HG02642 (cell line): ENCODE data around the gene PC.
"Not testable (repeated sequence)": the region's sequence is repeated elsewhere in the genome, so short reads cannot be mapped to it uniquely, and the experiment has no call there.

Experiments used
- ATAC-seq: cut with Tn5 transposase; IDR thresholded peaks from one replicate; pipeline ENCODE4 v1.9.1; 2021; ENCODE audit warnings: mild to moderate bottlenecking; ENCODE audit not compliant: unreplicated experiment, poor library complexity

The PC gene

GRCh38 chr11:66979336-66979980 lies 21.3 kb upstream of the PC start:
- ATAC-seq = no peak

DNA sequence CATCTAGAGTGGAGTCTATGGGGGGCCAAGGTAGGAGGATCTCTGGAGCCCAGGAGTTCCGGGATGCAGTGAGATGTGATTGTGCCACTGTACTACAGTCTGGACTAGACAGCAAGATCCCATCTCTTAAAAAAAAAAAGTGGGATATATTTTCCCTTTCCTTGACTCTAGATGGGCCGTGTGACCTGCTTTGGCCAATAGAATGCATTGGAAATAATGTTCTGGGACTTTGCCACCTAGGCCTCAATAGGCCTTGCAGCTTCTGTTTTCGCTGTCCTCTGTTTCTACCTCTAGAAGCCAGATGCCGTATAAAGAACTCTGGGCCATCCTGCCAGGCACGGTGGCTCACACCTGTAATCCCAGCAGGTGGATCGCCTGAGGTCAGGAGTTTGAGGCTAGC lies 20.5 kb upstream of the PC start:
- ATAC-seq = no peak

DNA sequence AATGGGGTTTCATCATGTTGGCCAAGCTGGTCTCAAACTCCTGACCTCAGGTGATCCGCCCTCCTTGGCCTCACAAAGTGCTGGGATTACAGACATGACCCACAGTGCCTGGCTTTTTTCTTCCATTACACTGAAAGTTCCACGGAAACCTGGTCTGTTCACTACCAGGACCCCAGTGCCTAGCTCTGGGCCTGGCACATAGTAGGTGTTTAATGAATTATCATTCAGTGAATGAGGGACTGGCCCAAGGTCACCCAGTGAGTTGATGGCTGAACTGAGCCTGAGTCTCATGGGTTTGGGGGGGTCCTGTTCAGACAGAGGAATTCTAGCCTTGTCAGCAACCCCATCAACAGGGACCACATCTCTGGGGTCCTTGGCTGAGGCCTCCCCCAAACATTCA lies 20.0 kb upstream of the PC start:
- ATAC-seq = no peak

GRCh38 chr11:66976925-66977324 lies 18.7 kb upstream of the PC start:
- ATAC-seq = no peak

GRCh38 chr11:66976028-66976467 lies 17.9 kb upstream of the PC start:
- ATAC-seq = no peak

- ATAC-seq = no peak
Measured at GRCh38 chr11:66975405-66976027, 17.3 kb upstream of the PC start.

- no peak for ATAC-seq
Measured at GRCh38 chr11:66974724-66975404, 16.7 kb upstream of the PC start, which contains the start of gene C11orf86. C11orf86 (plus strand) TSS chr11:66975304; CDS start chr11:66975363, 59 bp downstream.

- ATAC-seq = no peak
Measured at GRCh38 chr11:66973956-66974580, 15.9 kb upstream of the PC start.

GRCh38 chr11:66971488-66971887 lies 13.3 kb upstream of the PC start:
- ATAC-seq = no peak

DNA sequence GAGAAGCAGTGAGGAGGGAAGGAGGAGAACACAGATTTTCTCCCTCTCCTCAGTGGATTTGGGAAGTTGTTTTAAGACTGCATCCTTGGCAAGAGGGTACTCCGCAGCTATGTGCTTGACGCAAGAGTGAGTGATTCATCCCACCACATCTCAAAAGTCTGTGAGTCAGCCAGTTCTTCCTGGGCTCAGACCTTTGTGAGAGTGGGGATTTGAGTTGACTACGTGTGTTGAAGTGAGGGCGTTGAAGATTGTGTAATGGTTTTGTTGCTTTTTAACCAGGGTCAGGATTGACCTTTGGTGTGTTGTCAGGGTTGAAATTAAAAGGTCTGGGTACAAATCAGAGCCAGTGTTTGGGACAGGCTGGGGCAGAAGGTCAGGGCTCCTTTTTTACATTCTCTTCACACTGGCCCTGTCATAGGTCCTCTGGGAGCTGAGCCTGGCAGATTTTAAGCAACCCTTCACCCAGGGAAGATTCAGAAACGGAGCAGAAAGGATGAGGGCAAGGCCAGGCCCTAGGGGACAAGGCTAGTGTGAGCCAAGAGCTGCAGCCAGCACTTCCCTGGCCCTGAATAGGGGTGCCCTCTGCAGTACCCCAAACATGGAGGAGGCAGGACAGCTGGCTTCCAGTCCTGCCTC lies 12.7 kb upstream of the PC start:
- no peak for ATAC-seq

DNA sequence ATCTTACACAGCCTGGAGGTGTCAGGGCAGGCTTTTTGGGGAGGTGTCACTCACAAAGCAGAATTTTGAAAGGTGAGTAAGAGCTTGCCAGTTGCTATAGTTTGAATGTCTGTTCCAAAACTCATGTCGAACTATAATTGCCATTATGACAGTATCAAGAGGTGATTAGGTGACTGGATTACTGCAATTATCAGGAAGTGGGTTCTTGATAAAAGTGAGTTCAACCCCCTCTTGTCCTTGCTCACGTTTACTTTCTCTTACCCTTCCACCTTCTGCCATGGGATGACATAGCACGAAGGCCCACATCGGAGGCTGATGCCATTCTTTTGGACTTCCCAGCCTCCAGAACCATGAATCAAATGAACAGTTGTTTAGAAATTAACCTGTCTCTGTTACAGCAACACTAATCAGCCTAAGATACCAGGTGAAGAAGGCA lies 12.2 kb upstream of the PC start:
- no peak for ATAC-seq

DNA sequence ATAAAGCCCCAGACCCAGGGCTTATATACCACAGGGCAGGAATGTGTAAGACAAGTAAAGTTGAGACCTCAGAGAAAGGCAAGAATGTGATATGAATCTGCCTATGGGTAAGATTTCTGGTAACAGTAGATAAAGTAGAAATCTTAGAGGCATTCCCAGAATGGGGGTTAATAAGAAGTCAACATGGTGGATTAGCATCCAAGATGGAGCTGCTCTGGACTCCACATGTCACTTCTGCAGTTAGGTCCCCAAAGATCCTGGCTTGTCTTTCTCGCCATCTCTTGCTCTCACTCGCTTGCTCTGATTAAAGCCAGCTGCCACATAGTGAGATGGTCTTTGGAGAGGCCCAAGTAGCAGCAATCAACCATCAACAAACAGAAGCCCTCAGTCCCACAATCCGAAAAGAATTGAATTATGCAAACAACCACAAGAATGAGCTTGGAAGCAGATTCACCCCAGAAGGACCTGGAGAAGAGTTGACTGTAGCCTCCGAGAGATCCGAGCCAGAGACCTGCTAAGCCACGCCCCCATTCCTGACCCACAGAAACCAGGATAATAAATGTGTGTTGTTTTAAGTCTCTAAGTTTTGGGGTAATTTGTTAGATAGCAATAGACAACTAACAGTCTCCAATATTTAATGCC lies 11.5 kb upstream of the PC start:
- no peak for ATAC-seq

DNA sequence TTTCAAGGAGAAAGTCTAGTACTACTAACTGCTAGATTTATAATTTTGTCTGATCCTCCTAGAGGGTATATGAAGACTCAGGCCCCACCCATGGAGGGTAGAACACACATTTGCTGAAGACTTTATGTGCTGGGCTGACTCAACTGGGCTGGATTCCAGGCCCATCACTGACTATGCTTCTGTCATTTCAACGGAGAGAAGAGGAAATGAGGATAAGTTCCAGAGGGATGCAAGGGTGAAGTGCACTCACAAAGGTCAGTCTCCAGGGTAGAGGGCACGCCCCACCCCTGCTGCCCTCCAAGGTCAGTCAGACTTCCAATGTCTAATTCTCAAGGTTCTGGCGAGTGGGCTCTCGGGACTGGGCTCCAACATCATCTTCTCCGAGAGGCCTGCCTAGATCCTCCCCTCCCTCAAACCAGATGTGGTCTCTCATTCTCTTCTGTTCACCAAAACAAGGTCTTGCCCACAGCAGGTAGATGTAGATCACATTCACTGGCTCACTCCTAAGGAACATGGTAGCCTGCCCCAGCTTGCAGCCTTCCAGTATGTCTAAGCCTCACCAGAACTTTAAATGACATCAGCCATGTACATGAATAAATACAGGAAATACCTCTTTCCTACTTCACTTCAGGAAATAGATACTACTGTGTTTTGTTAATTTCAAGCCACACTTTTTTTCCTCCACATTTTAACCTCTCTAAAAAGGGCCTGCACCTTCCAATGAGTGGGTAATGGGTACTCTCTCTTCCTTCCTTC lies 9.7 kb upstream of the PC start:
- no peak for ATAC-seq

GRCh38 chr11:66966351-66966750 lies 8.2 kb upstream of the PC start:
- ATAC-seq = no peak

GRCh38 chr11:66964495-66964894 lies 6.3 kb upstream of the PC start:
- ATAC-seq = no peak

DNA sequence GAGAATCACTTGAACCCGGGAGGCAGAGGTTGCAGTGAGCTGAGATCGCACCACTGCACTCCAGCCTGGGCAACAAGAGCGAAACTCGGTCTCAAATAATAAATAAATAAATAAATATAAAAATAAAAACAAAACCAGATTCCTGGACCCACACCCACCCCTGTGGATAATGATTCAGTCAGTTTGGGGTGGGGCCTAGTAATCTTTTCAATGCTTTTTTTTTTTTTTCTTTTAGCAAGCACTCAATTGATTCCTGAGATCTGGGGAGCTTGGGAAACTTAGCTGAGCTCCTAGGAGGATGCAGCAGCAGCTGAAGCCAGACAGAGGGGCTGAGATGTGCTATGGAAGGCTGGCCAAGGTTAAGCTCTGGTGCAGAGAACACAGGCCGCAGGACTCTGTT lies 4.6 kb upstream of the PC start:
- no peak for ATAC-seq

DNA sequence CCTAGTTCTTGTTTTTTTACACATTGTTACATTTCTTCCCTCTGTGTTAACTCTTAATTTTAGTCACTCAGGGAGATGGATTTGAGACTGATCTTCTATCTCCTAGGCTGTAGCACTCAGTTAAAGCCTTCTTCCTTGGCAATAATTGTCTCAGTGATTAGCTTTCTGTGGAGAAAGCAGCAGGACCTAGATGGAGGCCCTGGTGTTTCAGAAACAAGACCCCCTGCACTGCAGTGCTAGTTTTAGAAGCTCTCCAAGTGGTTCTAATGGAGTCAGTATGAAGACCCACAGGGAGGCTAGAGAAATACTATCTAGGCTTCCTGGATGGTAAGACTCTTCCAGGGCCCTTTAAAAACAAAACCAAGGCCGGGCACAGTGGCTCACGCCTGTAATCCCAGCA lies 4.1 kb upstream of the PC start:
- ATAC-seq = no peak

DNA sequence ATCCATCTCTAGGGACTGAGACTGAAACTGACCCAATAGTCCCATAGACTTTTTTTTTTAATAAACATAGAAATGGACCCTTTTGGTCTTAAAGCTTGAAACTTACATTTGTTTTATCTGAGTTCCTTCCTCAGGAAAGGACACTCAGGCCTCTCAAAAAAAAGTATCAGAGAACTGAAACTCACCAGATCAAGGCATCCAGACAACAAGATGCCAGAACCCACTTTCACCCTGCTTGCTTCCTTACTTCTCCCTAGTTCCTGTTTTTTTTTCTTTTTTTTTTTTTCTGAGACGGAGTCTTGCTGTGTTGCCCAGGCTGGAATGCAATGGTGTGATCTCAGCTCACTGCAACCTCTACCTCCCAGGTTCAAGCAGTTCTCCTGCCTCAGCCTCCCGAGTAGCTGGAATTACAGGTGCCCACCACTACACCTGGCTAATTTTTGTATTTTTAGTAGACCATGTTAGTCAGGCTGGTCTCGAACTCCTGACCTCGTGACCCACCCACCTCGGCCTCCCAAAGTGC lies 3.6 kb upstream of the PC start:
- not testable (repeated sequence) for ATAC-seq

GRCh38 chr11:66958956-66959274 lies 732 bp upstream of the PC start:
- no peak for ATAC-seq

- peak; percentile 20 for ATAC-seq
Measured at GRCh38 chr11:66957971-66958231, 282 bp downstream of the PC start.
